Progenitor cell of endocrine pancreas (in vitro differentiated cells): ENCODE results near the gene VAMP8. TPM values are rescaled to one million over a fixed set of nuclear protein-coding genes. Genes with fewer than 3 reads are reported as not detected.

Experiments
- DNase-seq: peaks from one replicate; pipeline ENCODE4 v3.0.0; 2021; ENCODE audit warnings: low spot score; ENCODE audit not compliant: unreplicated experiment
- H3K27ac Mint-ChIP-seq: 2 replicates; pipeline ENCODE4 v1.8.0; 2021; ENCODE audit warnings: mild to moderate bottlenecking, moderate library complexity, mixed read lengths
- H3K27me3 Mint-ChIP-seq: 2 replicates; pipeline ENCODE4 v1.8.0; 2021; ENCODE audit warnings: mixed read lengths
- H3K36me3 Mint-ChIP-seq: 2 replicates; pipeline ENCODE4 v1.8.0; 2022; ENCODE audit warnings: mixed read lengths; ENCODE audit not compliant: insufficient read depth
- H3K4me1 Mint-ChIP-seq: 2 replicates; pipeline ENCODE4 v1.8.0; 2021; ENCODE audit warnings: low read depth, mixed read lengths
- H3K4me3 Mint-ChIP-seq: 2 replicates; pipeline ENCODE4 v1.8.0; 2021; ENCODE audit warnings: low read depth, mild to moderate bottlenecking, moderate library complexity, mixed read lengths
- H3K9me3 Mint-ChIP-seq: 2 replicates; pipeline ENCODE4 v1.8.0; 2021; ENCODE audit warnings: low read depth, mixed read lengths
- long read RNA-seq: library from polyadenylated mRNA; unstranded; transcript quantifications from one replicate; pipeline ENCODE4 v2.0.0, GENCODE V29; 2020
- total RNA-seq: library from RNA; stranded (reverse); gene quantifications from 2 replicates; pipeline ENCODE4 v1.2.1, GENCODE V29; 2021
- TF ChIP-seq, protein P1 (sequence below): fragments of 200-600 bp; sonication (generic); IDR thresholded peaks from one replicate; pipeline ENCODE4 v1.5.0; 2021; ENCODE audit warnings: antibody characterized with exemption, mild to moderate bottlenecking; ENCODE audit not compliant: unreplicated experiment

VAMP8 gene
- total RNA-seq, result 71.3 and 76.0 TPM in 2 replicates
- long read RNA-seq, transcript VAMP8-201 (3 exons, 774 nt), result major isoform, 13 of 14 reads
- long read RNA-seq, partial matches to known transcripts, result 0 of 14 reads
- long read RNA-seq, other reads (novel, unspliced or antisense), result 1 of 14 reads

DNA sequence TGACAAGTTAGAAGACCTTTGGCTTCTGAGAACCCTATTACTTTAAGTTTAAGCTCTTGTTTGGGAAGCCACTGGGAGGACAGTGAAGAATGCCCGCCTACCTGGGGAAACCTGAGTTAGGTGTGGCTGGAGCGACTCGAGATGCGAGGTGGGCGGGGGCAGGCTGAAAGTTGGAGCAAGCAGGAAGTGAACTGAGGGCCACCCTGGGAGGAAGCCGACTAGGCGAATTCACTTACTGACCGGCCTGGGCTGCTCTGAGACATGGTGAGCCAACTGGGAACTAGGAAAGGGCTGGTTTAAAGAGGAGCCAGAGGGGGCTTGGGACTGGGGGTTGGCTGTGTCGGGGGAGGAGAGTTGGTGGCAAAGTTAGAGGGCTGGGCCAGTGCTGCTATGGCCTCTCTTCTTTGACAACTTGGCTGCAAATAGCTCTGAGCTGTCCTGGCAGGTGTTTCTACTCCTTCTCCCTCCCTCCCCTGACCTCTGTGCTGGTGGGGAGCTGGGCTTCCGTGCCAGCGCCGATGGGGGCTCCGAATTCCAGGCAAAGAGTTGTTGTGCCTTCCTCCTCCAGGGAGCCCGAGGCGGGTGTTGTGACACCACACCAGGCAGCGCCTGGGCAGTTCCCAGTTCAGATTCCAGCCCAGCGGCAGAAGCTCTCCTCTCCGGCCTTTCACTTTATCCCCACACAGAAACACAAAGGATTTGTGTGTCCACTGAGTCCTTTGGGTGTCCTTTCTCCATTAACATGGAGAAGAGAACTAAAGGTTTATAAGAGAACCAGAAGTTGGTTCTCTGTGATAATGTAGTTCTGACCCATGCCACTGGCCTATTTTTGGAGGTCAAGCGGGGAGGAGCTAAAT lies at the start of gene VAMP8:
Gene VAMP8 (plus strand): TSS at position 201 of the 857 bp plus-strand sequence. CDS start 61 bp downstream, at position 262.
- TF ChIP-seq, protein P1, sequence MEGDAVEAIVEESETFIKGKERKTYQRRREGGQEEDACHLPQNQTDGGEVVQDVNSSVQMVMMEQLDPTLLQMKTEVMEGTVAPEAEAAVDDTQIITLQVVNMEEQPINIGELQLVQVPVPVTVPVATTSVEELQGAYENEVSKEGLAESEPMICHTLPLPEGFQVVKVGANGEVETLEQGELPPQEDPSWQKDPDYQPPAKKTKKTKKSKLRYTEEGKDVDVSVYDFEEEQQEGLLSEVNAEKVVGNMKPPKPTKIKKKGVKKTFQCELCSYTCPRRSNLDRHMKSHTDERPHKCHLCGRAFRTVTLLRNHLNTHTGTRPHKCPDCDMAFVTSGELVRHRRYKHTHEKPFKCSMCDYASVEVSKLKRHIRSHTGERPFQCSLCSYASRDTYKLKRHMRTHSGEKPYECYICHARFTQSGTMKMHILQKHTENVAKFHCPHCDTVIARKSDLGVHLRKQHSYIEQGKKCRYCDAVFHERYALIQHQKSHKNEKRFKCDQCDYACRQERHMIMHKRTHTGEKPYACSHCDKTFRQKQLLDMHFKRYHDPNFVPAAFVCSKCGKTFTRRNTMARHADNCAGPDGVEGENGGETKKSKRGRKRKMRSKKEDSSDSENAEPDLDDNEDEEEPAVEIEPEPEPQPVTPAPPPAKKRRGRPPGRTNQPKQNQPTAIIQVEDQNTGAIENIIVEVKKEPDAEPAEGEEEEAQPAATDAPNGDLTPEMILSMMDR, result no peak
- DNase-seq, result no peak
- Mint-ChIP-seq H3K36me3 (peaks cover 12% of the 10 kb centered on the region), H3K27me3 (no peaks in the 10 kb centered on the region), H3K4me3 (peak within 1 kb of the TSS; percentile 86), H3K4me1 (peaks cover 27% of the 10 kb centered on the region), H3K9me3 (no peaks in the 10 kb centered on the region), H3K27ac (peak within 1 kb of the TSS; percentile 96)

DNA sequence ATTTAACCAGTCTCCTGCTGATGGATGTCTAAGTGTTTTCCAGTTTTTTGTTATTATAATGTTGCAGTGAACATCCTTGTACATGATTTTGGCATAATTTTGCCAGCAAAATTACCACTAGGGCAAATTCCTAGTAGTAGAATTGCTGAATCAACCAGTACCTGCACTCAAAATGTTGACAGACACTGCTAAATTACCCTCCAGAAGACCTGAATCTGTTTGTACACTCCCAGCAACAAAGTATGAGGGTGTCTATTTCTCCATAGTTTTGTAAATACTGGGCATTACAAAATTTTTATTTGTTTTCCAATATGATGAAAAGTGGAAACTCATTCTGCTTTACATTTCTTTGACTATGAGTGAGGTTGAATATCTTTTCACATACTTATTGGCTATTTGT lies 49.6 kb upstream of the VAMP8 start:
- DNase-seq, result no peak
- H3K27ac Mint-ChIP-seq, result no peak overlapping the region
- H3K4me1 Mint-ChIP-seq, result peaks cover 27% of the 10 kb centered on the region
- no peaks in the 10 kb centered on the region for H3K9me3 Mint-ChIP-seq
- no peaks in the 10 kb centered on the region for H3K36me3 Mint-ChIP-seq
- TF ChIP-seq, protein P1, result no peak
- no peak overlapping the region for H3K4me3 Mint-ChIP-seq
- H3K27me3 Mint-ChIP-seq, result no peaks in the 10 kb centered on the region

DNA sequence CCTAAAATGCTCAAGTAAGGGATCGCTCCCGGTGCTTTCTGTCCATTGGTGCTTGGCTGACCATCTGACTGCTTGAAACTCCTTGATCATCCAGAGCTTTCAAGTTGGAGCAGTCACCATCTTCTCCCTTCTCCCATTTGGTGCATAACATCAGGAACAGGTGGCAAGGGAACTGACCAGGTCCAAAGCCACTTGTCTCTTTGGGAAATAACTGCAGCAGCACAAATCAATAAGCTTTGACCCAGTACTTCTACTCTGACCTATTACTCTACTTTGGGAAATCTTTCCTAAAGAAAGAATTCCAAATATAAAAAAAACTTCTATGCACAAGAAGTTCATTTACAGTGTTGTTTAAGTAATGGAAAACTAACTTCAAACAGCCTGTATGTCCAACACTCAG lies 49.0 kb upstream of the VAMP8 start:
- Mint-ChIP-seq H3K4me3 (no peak overlapping the region), H3K36me3 (no peaks in the 10 kb centered on the region), H3K4me1 (peaks cover 22% of the 10 kb centered on the region), H3K27ac (no peak overlapping the region), H3K9me3 (no peaks in the 10 kb centered on the region), H3K27me3 (no peaks in the 10 kb centered on the region)
- no peak for DNase-seq
- TF ChIP-seq, protein P1, result no peak

DNA sequence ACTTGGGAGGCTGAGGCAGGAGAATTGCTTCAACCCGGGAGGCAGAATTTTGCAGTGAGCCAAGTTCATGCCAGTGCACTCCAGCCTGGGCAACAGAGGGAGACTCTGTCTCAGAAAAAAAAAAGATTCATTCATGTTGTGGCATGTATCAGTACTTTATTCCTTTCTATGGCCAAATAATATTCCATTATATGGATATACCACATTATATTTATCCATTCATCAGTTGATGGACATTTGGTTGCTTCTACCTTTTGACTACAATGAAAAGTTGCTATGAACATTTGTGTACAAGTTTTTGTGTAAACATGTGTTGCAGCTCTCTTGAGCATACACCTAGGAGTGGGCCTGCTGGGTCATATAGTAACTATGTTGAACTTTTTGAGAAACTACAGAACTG lies 47.6 kb upstream of the VAMP8 start:
- Mint-ChIP-seq H3K4me3 (no peak overlapping the region), H3K9me3 (no peaks in the 10 kb centered on the region), H3K27me3 (no peaks in the 10 kb centered on the region), H3K4me1 (peaks cover 8% of the 10 kb centered on the region), H3K36me3 (no peaks in the 10 kb centered on the region), H3K27ac (no peak overlapping the region)
- TF ChIP-seq, protein P1, result no peak
- no peak for DNase-seq

DNA sequence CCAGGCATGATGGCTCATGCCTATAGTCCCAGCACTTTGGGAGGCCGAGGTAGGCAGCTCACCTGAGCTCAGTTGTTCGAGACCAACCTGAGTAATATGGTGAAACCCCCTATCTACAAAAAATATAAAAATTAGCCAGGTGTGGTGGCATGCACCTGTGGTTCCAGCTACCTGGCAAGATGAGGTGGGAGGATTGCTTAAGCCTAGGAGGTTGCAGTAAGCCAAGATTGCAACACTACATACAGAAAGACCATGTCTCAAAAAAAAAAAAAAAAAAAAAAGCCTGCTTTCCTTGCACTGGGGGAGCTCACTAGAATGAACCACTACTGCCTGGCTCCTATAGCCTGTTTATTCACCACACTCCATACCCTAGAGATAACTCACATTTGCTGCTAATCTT lies 45.8 kb upstream of the VAMP8 start:
- H3K36me3 Mint-ChIP-seq, result no peaks in the 10 kb centered on the region
- peaks cover 6% of the 10 kb centered on the region for H3K4me1 Mint-ChIP-seq
- no peak overlapping the region for H3K4me3 Mint-ChIP-seq
- TF ChIP-seq, protein P1, result no peak
- H3K27me3 Mint-ChIP-seq, result no peaks in the 10 kb centered on the region
- H3K27ac Mint-ChIP-seq, result no peak overlapping the region
- no peak for DNase-seq
- H3K9me3 Mint-ChIP-seq, result no peaks in the 10 kb centered on the region
